GM12872 (cell line): ENCODE measurements around the gene RBPMS2.

Experiments used
- CTCF ChIP-seq: IDR thresholded peaks from 3 replicates; pipeline ENCODE4 v1.5.1; 2011; ENCODE audit warnings: low read depth, mild to moderate bottlenecking, low read length, moderate library complexity; ENCODE audit not compliant: insufficient read depth

The RBPMS2 gene

GRCh38 chr15:64792282-64792681 lies 16.9 kb upstream of the RBPMS2 start:
- no peak for TF ChIP-seq CTCF

GRCh38 chr15:64791401-64791800 lies 16.0 kb upstream of the RBPMS2 start:
- TF ChIP-seq CTCF, result no peak

- TF ChIP-seq CTCF, result no peak
Measured at GRCh38 chr15:64783796-64784195, 8.4 kb upstream of the RBPMS2 start.

GRCh38 chr15:64782751-64783150 lies 7.4 kb upstream of the RBPMS2 start:
- no peak for TF ChIP-seq CTCF

- TF ChIP-seq CTCF, result no peak
Measured at GRCh38 chr15:64781299-64781698, 5.9 kb upstream of the RBPMS2 start.

GRCh38 chr15:64780600-64781156 lies 5.3 kb upstream of the RBPMS2 start:
- no peak for TF ChIP-seq CTCF

- no peak for TF ChIP-seq CTCF
Measured at GRCh38 chr15:64779630-64780029, 4.2 kb upstream of the RBPMS2 start.
